AG04450 (cell line): ENCODE data around the gene ADAMTSL4. TPM values are rescaled to one million over a fixed set of nuclear protein-coding genes. Genes with fewer than 3 reads are reported as not detected.

Experiments used
- CTCF ChIA-PET: fragments of 300-600, 350-600 bp; formaldehyde crosslinking; extraction: SDS; loops from one replicate; lab custom pipeline; 2022; ENCODE audit warnings: antibody characterized with exemption, inconsistent platforms; lab: Charles Lee
- POLR2A ChIA-PET: fragments of 350-600 bp; formaldehyde crosslinking; extraction: SDS; loops from one replicate; lab custom pipeline; 2021; ENCODE audit warnings: antibody characterized with exemption, inconsistent platforms; lab: Yijun Ruan, JAX
- DNase-seq: peaks from one replicate; pipeline ENCODE4 v3.0.0-alpha.2; 2011; ENCODE audit warnings: low read depth, low spot score
- H3K27ac ChIP-seq: one replicate; pipeline ENCODE4 v1.5.1; 2012; ENCODE audit warnings: low read depth, low read length, control low read depth
- H3K27me3 ChIP-seq: one replicate; pipeline ENCODE4 v1.6.0; 2012; ENCODE audit warnings: low read length; ENCODE audit not compliant: control insufficient read depth, insufficient read depth
- H3K4me3 ChIP-seq: 2 replicates; pipeline ENCODE4 v1.5.1; 2011; ENCODE audit warnings: mild to moderate bottlenecking, low read depth, low read length, control low read depth
- H3K9me3 ChIP-seq: 2 replicates; pipeline ENCODE4 v1.5.1; 2012; ENCODE audit warnings: low read length; ENCODE audit not compliant: control insufficient read depth, insufficient read depth
- CTCF ChIP-seq: IDR thresholded peaks from 2 replicates; pipeline ENCODE4 v1.5.1; 2011; ENCODE audit warnings: low read depth, low read length, control low read depth, inconsistent platforms
- polyA plus RNA-seq: library from polyadenylated mRNA; depleted of rRNA; stranded (reverse); fragments of >200 nt; gene quantifications from 2 replicates; pipeline ENCODE4 v1.2.3, GENCODE V29; 2011

The ADAMTSL4 gene
- polyA plus RNA-seq, 1 experiment = 4.2 TPM

DNA sequence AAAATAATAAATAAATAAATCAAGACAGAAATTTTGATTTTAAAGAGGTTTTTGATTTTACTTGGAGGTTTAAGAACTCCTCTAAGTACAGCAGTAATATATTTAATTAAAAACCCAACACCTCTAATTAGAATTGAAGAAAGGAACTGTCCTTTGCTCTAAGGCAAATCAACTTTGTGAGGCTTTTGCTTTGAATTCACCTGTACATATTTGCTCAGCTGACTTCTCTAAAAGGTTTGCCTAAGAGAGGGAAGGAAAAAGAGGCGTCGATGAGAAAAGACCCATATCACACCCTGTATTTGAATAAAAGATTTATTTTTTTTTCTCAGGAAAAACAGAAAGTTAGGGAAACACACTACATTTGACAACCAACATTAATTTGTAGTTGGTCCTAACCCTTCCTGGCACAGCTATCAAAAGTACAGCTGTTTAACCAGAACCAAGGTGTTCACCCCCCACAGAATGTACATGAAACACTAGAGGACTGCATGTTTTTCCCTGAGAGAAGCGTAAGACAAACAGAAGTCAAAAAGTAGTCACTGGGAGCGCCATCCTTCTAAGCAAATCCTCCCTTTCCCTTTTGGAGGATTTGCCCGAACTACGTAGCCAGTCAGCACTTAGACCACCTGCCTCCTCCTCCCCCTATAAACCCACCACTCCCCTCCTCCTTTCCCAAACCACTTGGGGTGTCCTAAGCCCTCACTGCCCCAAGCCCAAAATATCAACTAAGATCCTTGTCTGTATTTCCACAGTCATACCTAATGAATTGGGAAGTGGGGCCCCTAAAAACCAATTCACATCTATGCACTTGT is 25.3 kb downstream of the ADAMTSL4 start:
- no peak overlapping the region for H3K27ac ChIP-seq
- peak overlapping the region; percentile 97 for H3K4me3 ChIP-seq
- DNase-seq = no peak
- ChIA-PET CTCF (interaction anchor here (2.9 to 7.0 kb wide), 2 partner anchors 13 to 46 kb away, joined by 17 to 59 read pairs; no protein-coding TSS in a partner anchor), POLR2A (interaction anchor here (0.7 to 1.2 kb wide), 3 partner anchors 12 to 30 kb away, joined by 3 to 4 read pairs (median 3); no protein-coding TSS in a partner anchor)
- peaks cover 3% of the 10 kb centered on the region; the same call in 1 of the 2 replicates for H3K9me3 ChIP-seq
- no peaks in the 10 kb centered on the region for H3K27me3 ChIP-seq
- TF ChIP-seq CTCF = no peak

- ChIA-PET CTCF (interaction anchor here (2.9 to 7.0 kb wide), 2 partner anchors 14 to 46 kb away, joined by 17 to 59 read pairs; no protein-coding TSS in a partner anchor), POLR2A (interaction anchor here (1.1 to 1.2 kb wide), 2 partner anchors 13 to 29 kb away, joined by 3 read pairs; no protein-coding TSS in a partner anchor)
- H3K27ac ChIP-seq = no peak overlapping the region
- H3K4me3 ChIP-seq = peak overlapping the region; percentile 97
- no peak for DNase-seq
- H3K9me3 ChIP-seq = peaks cover 3% of the 10 kb centered on the region; the same call in 1 of the 2 replicates
- no peak for TF ChIP-seq CTCF
- no peaks in the 10 kb centered on the region for H3K27me3 ChIP-seq
Measured at GRCh38 chr1:150575072-150575489, 25.9 kb downstream of the ADAMTSL4 start.

DNA sequence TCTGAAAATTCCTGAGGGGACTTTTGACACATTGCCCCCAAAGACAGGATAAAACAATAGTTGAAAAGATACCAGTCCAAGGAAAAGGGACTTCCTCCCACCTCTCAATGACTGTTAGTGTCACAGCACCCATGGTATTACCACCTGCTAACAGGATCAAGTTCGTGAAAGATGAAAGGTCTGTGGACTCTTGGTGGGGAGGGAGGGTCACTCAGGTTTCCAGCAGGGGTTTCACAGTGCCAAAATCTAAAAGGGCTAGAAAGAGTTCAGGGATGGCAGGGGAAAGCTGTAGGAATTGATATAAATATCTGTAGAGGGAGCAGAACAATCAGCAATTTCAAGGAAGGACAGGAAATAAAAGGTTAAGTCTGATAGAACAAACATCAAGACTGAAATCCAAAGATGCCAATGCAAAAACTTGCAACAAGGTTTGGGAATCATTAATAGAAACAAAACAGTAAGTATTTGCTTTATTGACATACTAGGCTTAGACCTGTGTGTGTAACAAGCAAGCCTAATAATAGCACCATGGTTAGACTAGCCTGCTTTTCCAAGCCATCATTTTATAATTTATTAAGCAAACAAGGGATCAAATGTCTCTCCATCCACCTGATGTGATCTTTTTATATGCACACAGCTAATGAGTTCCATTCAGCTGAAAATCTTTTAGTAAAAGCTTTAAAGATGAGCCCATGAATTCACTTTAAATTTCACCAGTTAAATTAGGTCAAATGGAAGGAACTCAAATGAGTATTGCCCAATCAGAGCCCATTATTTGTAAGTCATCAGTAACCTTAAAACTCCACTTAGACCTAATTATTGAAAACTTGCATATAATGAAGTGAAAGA is 26.5 kb downstream of the ADAMTSL4 start:
- CTCF ChIA-PET = interaction anchor here (1.6 to 7.0 kb wide), 3 partner anchors 13 to 45 kb away, joined by 4 to 59 read pairs (median 17); no protein-coding TSS in a partner anchor

DNA sequence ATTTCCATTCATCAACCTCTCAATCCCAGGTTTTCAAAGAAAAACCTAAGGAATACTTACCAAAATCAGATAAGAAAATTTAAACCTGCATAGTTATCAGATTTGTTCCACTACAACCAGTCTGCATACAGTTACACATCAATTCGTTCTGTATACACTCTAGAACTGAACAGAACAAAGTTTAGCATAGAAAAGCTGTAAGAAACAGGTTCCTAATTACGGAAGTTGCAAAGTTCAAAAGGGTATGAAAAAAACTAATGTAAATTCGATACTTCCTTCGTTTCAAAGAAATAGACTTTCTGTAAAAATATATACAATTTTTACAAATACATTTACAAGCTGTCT is 27.1 kb downstream of the ADAMTSL4 start:
- Histone ChIP-seq H3K27ac (no peak overlapping the region), H3K27me3 (no peaks in the 10 kb centered on the region), H3K9me3 (peaks cover 3% of the 10 kb centered on the region; the same call in 1 of the 2 replicates), H3K4me3 (peak overlapping the region; percentile 97)
- no peak for DNase-seq
- TF ChIP-seq CTCF = no peak
- ChIA-PET POLR2A (interaction anchor here (1.1 to 4.9 kb wide), 3 partner anchors 8 to 37 kb away, joined by 6 to 130 read pairs (median 83); no protein-coding TSS in a partner anchor), CTCF (interaction anchor here (0.6 to 7.0 kb wide), 5 partner anchors 14 to 237 kb away, joined by 4 to 59 read pairs (median 6); no protein-coding TSS in a partner anchor)

More for the DNA sequence above, 26.5 kb downstream of the ADAMTSL4 start:
- H3K27me3 ChIP-seq = no peaks in the 10 kb centered on the region
- TF ChIP-seq CTCF = no peak
- no peak for DNase-seq
- H3K4me3 ChIP-seq = peak overlapping the region; percentile 97
- POLR2A ChIA-PET = interaction anchor here (1.1 to 4.9 kb wide), 4 partner anchors 8 to 29 kb away, joined by 3 to 130 read pairs (median 43); no protein-coding TSS in a partner anchor
- H3K9me3 ChIP-seq = peaks cover 3% of the 10 kb centered on the region; the same call in 1 of the 2 replicates
- no peak overlapping the region for H3K27ac ChIP-seq
